Mesenchymal stem cell (in vitro differentiated cells and primary cell): ENCODE results near the gene CASP8AP2. TPM values are rescaled to one million over a fixed set of nuclear protein-coding genes. Genes with fewer than 3 reads are reported as not detected.
A peak's percentile ranks its signal among the peaks of the same experiment; 100 is the strongest.
"Not testable (repeated sequence)": the region's sequence is repeated elsewhere in the genome, so short reads cannot be mapped to it uniquely, and the experiment has no call there.

Experiments used
- DNase-seq: peaks from one replicate; pipeline ENCODE4 v3.0.0-alpha.2; 2013
- H2AFZ ChIP-seq: one replicate; pipeline ENCODE4 v1.6.1; 2013; ENCODE audit warnings: low read depth, mild to moderate bottlenecking, control low read depth, inconsistent platforms, low read length, moderate library complexity
- H2AK5ac ChIP-seq: 2 replicates; pipeline ENCODE4 v1.6.1; 2013; ENCODE audit warnings: low read length, moderate library complexity, mild to moderate bottlenecking, inconsistent platforms; ENCODE audit not compliant: severe bottlenecking
- H2BK120ac ChIP-seq: one replicate; pipeline ENCODE4 v1.6.1; 2013; ENCODE audit warnings: low read depth, mild to moderate bottlenecking, inconsistent platforms, low read length, moderate library complexity
- H2BK12ac ChIP-seq, 2 experiments: one replicate each; pipeline ENCODE4 v1.6.1; 2013; ENCODE audit warnings: inconsistent platforms in 2 of 2, low read length in 2 of 2, mild to moderate bottlenecking in 2 of 2, moderate library complexity in 2 of 2, control low read depth in 1 of 2
- H2BK15ac ChIP-seq: one replicate; pipeline ENCODE4 v1.6.1; 2013; ENCODE audit warnings: mild to moderate bottlenecking, low read depth, inconsistent platforms; ENCODE audit not compliant: poor library complexity, severe bottlenecking
- H2BK5ac ChIP-seq: 2 replicates; pipeline ENCODE4 v1.6.1; 2013; ENCODE audit warnings: low read depth, mild to moderate bottlenecking, low read length, control low read depth, inconsistent platforms; ENCODE audit not compliant: poor library complexity, severe bottlenecking
- H3K14ac ChIP-seq, 2 experiments: one replicate each; pipeline ENCODE4 v1.6.1; 2013; ENCODE audit warnings: inconsistent platforms in 2 of 2, low read length in 2 of 2, control low read depth in 1 of 2, mild to moderate bottlenecking in 1 of 2, moderate library complexity in 1 of 2
- H3K18ac ChIP-seq, 2 experiments: one replicate each; pipeline ENCODE4 v1.6.1; 2013; ENCODE audit warnings: inconsistent platforms in 2 of 2, low read length in 2 of 2, control low read depth in 1 of 2, low read depth in 1 of 2, mild to moderate bottlenecking in 1 of 2
- H3K23ac ChIP-seq, 2 experiments: one replicate each; pipeline ENCODE4 v1.6.1; 2013; ENCODE audit warnings: inconsistent platforms in 2 of 2, low read length in 2 of 2, mild to moderate bottlenecking in 2 of 2, moderate library complexity in 2 of 2, control low read depth in 1 of 2
- H3K27ac ChIP-seq: 2 replicates; pipeline ENCODE4 v1.5.1; 2013; ENCODE audit warnings: mild to moderate bottlenecking, moderate library complexity, low read length, control low read depth, inconsistent platforms; ENCODE audit not compliant: poor library complexity, severe bottlenecking
- H3K27me3 ChIP-seq, 2 experiments: 2 replicates each; pipeline versions ENCODE4 v1.6.1 to v1.7.0; 2013; ENCODE audit warnings: low read length in 2 of 2, mild to moderate bottlenecking in 2 of 2, moderate library complexity in 2 of 2, control low read depth in 1 of 2, inconsistent platforms in 1 of 2; ENCODE audit not compliant: control insufficient read depth in 1 of 2, insufficient read depth in 1 of 2
- H3K36me3 ChIP-seq, 2 experiments: 2 replicates each; pipeline versions ENCODE4 v1.6.1 to v1.7.0; 2013; ENCODE audit warnings: low read length in 2 of 2, control low read depth in 1 of 2, inconsistent platforms in 1 of 2, low read depth in 1 of 2, mild to moderate bottlenecking in 1 of 2; ENCODE audit not compliant: insufficient read depth in 2 of 2, control insufficient read depth in 1 of 2
- H3K4ac ChIP-seq, 2 experiments: one replicate each; pipeline ENCODE4 v1.6.1; 2013; ENCODE audit warnings: inconsistent platforms in 2 of 2, low read length in 2 of 2, mild to moderate bottlenecking in 2 of 2, moderate library complexity in 2 of 2, control low read depth in 1 of 2, low read depth in 1 of 2
- H3K4me1 ChIP-seq: 2 replicates; pipeline ENCODE4 v1.6.1; 2013; ENCODE audit warnings: low read depth, low read length, control low read depth; ENCODE audit not compliant: control insufficient read depth, insufficient read depth
- H3K4me2 ChIP-seq: 2 replicates; pipeline ENCODE4 v1.6.1; 2013; ENCODE audit warnings: low read length, mild to moderate bottlenecking, inconsistent platforms; ENCODE audit not compliant: poor library complexity, severe bottlenecking
- H3K4me3 ChIP-seq, 2 experiments: 2 replicates each; pipeline versions ENCODE4 v1.5.1 to v1.7.0; 2013; ENCODE audit warnings: low read length in 2 of 2, mild to moderate bottlenecking in 2 of 2, control low read depth in 1 of 2, low read depth in 1 of 2; ENCODE audit not compliant: insufficient read depth in 1 of 2
- H3K79me1 ChIP-seq: replicated peaks from 2 replicates; pipeline ENCODE4 v1.6.1; 2013; ENCODE audit warnings: mild to moderate bottlenecking, control low read depth, low read length, inconsistent platforms; ENCODE audit not compliant: poor library complexity, severe bottlenecking
- H3K9ac ChIP-seq: 2 replicates; pipeline ENCODE4 v1.7.0; 2013; ENCODE audit warnings: mild to moderate bottlenecking, low read length, moderate library complexity
- H3K9me3 ChIP-seq: 2 replicates; pipeline ENCODE4 v1.7.0; 2013; ENCODE audit warnings: mild to moderate bottlenecking, low read length; ENCODE audit not compliant: control insufficient read depth
- H4K8ac ChIP-seq: one replicate; pipeline ENCODE4 v1.6.1; 2013; ENCODE audit warnings: inconsistent platforms, mild to moderate bottlenecking, low read length, moderate library complexity
- H4K91ac ChIP-seq: one replicate; pipeline ENCODE4 v1.6.1; 2013; ENCODE audit warnings: mild to moderate bottlenecking, low read length, inconsistent platforms
- WGBS: methylation state at CpG from one replicate; pipeline ENCODE4 v1.1.7; 2013; ENCODE audit warnings: mixed read lengths; 5-methylcytosine and 5-hydroxymethylcytosine counted together
- polyA plus RNA-seq, 2 experiments: library from polyadenylated mRNA; stranded (reverse); fragments of 200-250 nt; gene quantifications; one replicate each; pipeline ENCODE4 v1.2.3, GENCODE V29; 2013

The CASP8AP2 gene
- polyA plus RNA-seq (2013, experiment 1 of 2) = 7.6 TPM
- 8.1 TPM for polyA plus RNA-seq (2013, experiment 2 of 2)

GRCh38 chr6:89829472-89830169 is at the start of gene CASP8AP2:
Gene CASP8AP2, plus strand, starts transcription at chr6:89829880.
- WGBS = under 1% methylated on average over 33 of the region's 41 CpGs
- Histone ChIP-seq H3K4me2 (peak within 1 kb of the TSS; percentile 91), H2BK5ac (peak within 1 kb of the TSS; percentile 15), H2BK120ac (peak within 1 kb of the TSS; percentile 77), H2BK12ac (peak within 1 kb of the TSS in 1 of 2 experiments; percentile 23), H3K14ac (peak within 1 kb of the TSS in 1 of 2 experiments; percentile 89), H2BK15ac (peak within 1 kb of the TSS; percentile 40), H4K91ac (peak within 1 kb of the TSS; percentile 18), H4K8ac (peak within 1 kb of the TSS; percentile 98), H3K23ac (peak within 1 kb of the TSS in 1 of 2 experiments; percentile 14), H3K27ac (peak within 1 kb of the TSS; percentile 62), H3K18ac (peak within 1 kb of the TSS; percentile 71 to 90), H3K4ac (peak within 1 kb of the TSS; percentile 75 to 80), H3K27me3 (no peaks in the 10 kb centered on the region), H2AK5ac (no peak within 1 kb of the TSS), H3K9ac (peak within 1 kb of the TSS; percentile 92), H3K79me1 (peaks cover 12% of the 10 kb centered on the region), H3K4me1 (peaks cover 7% of the 10 kb centered on the region), H3K36me3 (peaks cover 3 to 16% of the 10 kb centered on the region in 2 experiments), H2AFZ (peak within 1 kb of the TSS; percentile 75), H3K4me3 (peak within 1 kb of the TSS; percentile 98), H3K9me3 (no peaks in the 10 kb centered on the region)
- peak; percentile 99 for DNase-seq

GRCh38 chr6:89781070-89782034 is 48.3 kb upstream of the CASP8AP2 start:
- Histone ChIP-seq H3K79me1 (peaks cover 11% of the 10 kb centered on the region), H3K27me3 (no peaks in the 10 kb centered on the region), H3K23ac (no peak overlapping the region), H3K9ac (no peak overlapping the region), H3K36me3 (peaks cover 25 to 72% of the 10 kb centered on the region in 2 experiments), H2AK5ac (no peak overlapping the region), H2BK12ac (no peak overlapping the region), H2BK15ac (no peak overlapping the region), H2AFZ (no peak overlapping the region), H3K4ac (no peak overlapping the region), H3K18ac (no peak overlapping the region), H3K14ac (no peak overlapping the region), H2BK5ac (no peak overlapping the region), H3K27ac (no peak overlapping the region), H3K4me2 (no peak overlapping the region), H4K91ac (no peak overlapping the region), H3K9me3 (no peaks in the 10 kb centered on the region), H3K4me1 (no peaks in the 10 kb centered on the region), H3K4me3 (no peak overlapping the region), H2BK120ac (no peak overlapping the region), H4K8ac (no peak overlapping the region)
- no peak for DNase-seq
- 100% methylated on average over 3 of the region's 6 CpGs for WGBS

DNA sequence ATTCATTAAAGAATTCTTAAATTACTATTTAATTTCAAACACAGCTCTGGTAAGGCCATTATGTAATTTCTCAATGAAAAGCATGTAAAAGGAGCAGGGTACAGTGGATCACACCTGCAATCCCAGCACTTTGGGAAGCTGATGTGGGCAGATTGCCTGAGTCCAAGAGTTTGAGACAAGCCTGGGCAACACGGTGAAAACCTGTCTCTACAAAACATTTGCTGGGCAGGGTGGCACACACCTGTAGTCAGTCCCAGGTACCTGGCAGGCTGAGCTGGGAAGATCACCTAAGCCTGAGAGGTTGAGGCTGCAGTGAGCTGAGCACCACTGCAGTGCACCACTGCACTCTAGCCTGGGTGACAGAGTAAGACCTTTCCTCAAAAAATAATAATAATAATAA is 47.5 kb upstream of the CASP8AP2 start:
- Histone ChIP-seq H3K79me1 (peaks cover 11% of the 10 kb centered on the region), H3K4me2 (no peak overlapping the region), H3K4me3 (no peak overlapping the region), H2BK120ac (no peak overlapping the region), H3K9ac (no peak overlapping the region), H2BK15ac (no peak overlapping the region), H3K27me3 (no peaks in the 10 kb centered on the region), H4K91ac (no peak overlapping the region), H3K23ac (no peak overlapping the region), H2AFZ (no peak overlapping the region), H2AK5ac (no peak overlapping the region), H3K14ac (no peak overlapping the region), H3K18ac (no peak overlapping the region), H3K27ac (no peak overlapping the region), H3K9me3 (no peaks in the 10 kb centered on the region), H2BK5ac (no peak overlapping the region), H4K8ac (no peak overlapping the region), H3K4me1 (no peaks in the 10 kb centered on the region), H2BK12ac (no peak overlapping the region), H3K4ac (no peak overlapping the region), H3K36me3 (peaks cover 25 to 68% of the 10 kb centered on the region in 2 experiments)
- 100% methylated on average over 1 of the region's 1 CpG for WGBS
- no peak for DNase-seq

DNA sequence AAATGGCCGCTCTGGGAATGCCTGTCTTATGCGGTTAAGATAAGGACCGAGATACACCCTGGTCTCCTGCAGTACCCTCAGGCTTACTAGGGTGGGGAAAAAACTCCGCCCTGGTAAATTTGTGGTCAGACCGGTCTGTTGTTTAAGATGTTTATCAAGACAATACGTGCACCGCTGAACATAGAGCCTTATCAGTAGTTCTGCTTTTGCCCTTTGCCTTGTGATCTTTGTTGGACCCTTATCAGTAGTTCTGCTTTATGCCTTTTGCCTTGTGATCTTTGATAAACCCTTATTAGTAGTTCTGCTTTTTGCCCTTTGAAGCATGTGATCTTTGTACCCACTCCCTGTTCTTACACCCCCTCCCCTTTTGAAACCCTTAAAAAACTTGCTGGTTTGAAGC is 46.4 kb upstream of the CASP8AP2 start:
- not testable (repeated sequence) for H2BK120ac ChIP-seq, H2AK5ac ChIP-seq, H3K14ac ChIP-seq, H3K4ac ChIP-seq, H3K4me1 ChIP-seq, H3K4me2 ChIP-seq, H3K4me3 ChIP-seq, H3K18ac ChIP-seq, H3K27me3 ChIP-seq, H2AFZ ChIP-seq, H3K9ac ChIP-seq, H3K23ac ChIP-seq, H3K9me3 ChIP-seq, H3K79me1 ChIP-seq, H2BK5ac ChIP-seq, H4K91ac ChIP-seq, H2BK12ac ChIP-seq, H3K27ac ChIP-seq, H4K8ac ChIP-seq, H2BK15ac ChIP-seq, DNase-seq
- WGBS = 100% methylated on average over 7 of the region's 7 CpGs
- peaks cover 25 to 74% of the 10 kb centered on the region in 2 experiments for H3K36me3 ChIP-seq
